ENCODE data around the gene ERBB2. TPM values are rescaled to one million over a fixed set of nuclear protein-coding genes. Genes with fewer than 3 reads are reported as not detected.

The ERBB2 gene
- total and polyA plus RNA-seq, 9 of the 15 experiments (the other 6 are each of a cell fraction or from before 2014, with no cell fraction given) = 0.74 to 5.6 (median 3.3) TPM

DNA sequence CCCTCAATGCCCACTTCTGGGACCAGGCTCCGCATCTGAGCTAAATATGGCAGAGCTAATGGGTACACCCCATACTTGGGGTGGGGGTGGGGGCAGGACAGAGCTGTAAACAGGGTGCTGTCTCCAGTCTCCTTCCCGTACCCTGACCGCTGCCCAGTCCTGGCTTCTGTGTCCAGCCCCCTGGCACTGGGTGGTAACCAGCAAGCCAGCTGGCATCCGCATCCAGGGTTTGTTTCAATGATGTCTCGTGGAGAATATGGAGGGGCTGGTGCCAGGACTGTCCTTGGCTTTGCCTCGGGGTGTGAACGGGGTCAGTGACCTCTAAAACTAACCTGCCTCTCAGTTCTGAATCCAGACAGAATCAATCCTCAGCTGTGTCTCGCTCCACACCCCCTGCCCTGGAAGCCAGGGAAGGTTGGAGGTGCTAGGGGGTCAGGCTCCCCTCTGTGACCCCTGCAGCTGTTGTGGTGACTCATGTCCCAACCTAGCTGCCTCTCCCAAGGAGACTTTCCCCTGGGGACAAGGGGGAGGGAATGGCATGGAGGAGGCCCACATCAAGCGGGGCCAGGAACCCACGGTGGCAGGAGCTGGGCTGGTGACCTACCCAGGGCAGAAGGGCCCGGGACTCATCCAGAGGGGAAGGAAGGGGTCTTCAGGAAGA is 33.1 kb upstream of the ERBB2 start (continued):
- TF ChIP-seq ZNF324 (CRISPR knock-in tag; IDR thresholded peaks at IDR 0.05) = 0 out of 2 replicates have a peak, but pooled peaks have one; percentile 56
- TF ChIP-seq BACH1 (tag; IDR thresholded peaks at IDR 0.05) = peak; percentile 56; the same call in 1 of the 2 replicates
- no peak for TF ChIP-seq ATF1 (CRISPR knock-in tag; IDR thresholded peaks at IDR 0.05)
- TF ChIP-seq ATF1 (tag; IDR thresholded peaks at IDR 0.05) = no peak
- TF ChIP-seq ZBTB7A (IDR thresholded peaks at IDR 0.05; ENCODE audit: borderline replicate concordance, control insufficient read depth, low read depth, low read length) = peak; percentile 89
- TF ChIP-seq, protein P1, sequence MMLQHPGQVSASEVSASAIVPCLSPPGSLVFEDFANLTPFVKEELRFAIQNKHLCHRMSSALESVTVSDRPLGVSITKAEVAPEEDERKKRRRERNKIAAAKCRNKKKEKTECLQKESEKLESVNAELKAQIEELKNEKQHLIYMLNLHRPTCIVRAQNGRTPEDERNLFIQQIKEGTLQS (IDR thresholded peaks at IDR 0.05) = peak; percentile 82
- TF ChIP-seq, protein P1 (CRISPR knock-in tag; conservative IDR thresholded peaks at IDR 0.05) = no peak
- TF ChIP-seq NR2C1 (IDR thresholded peaks at IDR 0.05) = peak; percentile 67
- peak; percentile 78 for TF ChIP-seq NR2C1 (tag; IDR thresholded peaks at IDR 0.05)
- TF ChIP-seq, protein P2, sequence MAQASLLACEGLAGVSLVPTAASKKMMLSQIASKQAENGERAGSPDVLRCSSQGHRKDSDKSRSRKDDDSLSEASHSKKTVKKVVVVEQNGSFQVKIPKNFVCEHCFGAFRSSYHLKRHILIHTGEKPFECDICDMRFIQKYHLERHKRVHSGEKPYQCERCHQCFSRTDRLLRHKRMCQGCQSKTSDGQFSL (CRISPR knock-in tag; IDR thresholded peaks at IDR 0.05) = 0 out of 2 replicates have a peak, but pooled peaks have one; percentile 20
- TF ChIP-seq, protein P2 (tag; IDR thresholded peaks at IDR 0.05) = no peak
- 0 out of 4 replicates have a peak, but pooled peaks of 1 of the 2 experiments have one; percentile 8 for TF ChIP-seq HDAC1 (IDR thresholded peaks at IDR 0.05)
- TF ChIP-seq ZBTB11 (CRISPR knock-in tag; IDR thresholded peaks at IDR 0.05) = peak in 1 of 3 experiments; percentile 52; a peak in 1 of 6 replicates
- no peak for TF ChIP-seq NFXL1 (CRISPR knock-in tag; IDR thresholded peaks at IDR 0.05)
- TF ChIP-seq PHF8 (IDR thresholded peaks at IDR 0.05; ENCODE audit: borderline replicate concordance, low read length) = no peak
- no peak for TF ChIP-seq HNRNPK (IDR thresholded peaks at IDR 0.05; ENCODE audit: low read depth, low read length, poor library complexity, severe bottlenecking)
- TF ChIP-seq DPF2 (IDR thresholded peaks at IDR 0.05) = no peak; the same call in 1 of the 2 replicates
- peak; percentile 25; the same call in 1 of the 2 replicates for TF ChIP-seq ESRRA (IDR thresholded peaks at IDR 0.05; ENCODE audit: borderline replicate concordance, low read depth)
- 0 out of 2 replicates have a peak, but pooled peaks have one; percentile 60 for TF ChIP-seq JUN (IDR thresholded peaks at IDR 0.05; ENCODE audit: borderline replicate concordance, low read depth, low read length)
- TF ChIP-seq JUN (CRISPR knock-in tag; IDR thresholded peaks at IDR 0.05; ENCODE audit: borderline replicate concordance) = no peak
